ENCODE data around the gene METAP1D.
A peak's percentile ranks its signal among the peaks of the same experiment; 100 is the strongest.

DNA sequence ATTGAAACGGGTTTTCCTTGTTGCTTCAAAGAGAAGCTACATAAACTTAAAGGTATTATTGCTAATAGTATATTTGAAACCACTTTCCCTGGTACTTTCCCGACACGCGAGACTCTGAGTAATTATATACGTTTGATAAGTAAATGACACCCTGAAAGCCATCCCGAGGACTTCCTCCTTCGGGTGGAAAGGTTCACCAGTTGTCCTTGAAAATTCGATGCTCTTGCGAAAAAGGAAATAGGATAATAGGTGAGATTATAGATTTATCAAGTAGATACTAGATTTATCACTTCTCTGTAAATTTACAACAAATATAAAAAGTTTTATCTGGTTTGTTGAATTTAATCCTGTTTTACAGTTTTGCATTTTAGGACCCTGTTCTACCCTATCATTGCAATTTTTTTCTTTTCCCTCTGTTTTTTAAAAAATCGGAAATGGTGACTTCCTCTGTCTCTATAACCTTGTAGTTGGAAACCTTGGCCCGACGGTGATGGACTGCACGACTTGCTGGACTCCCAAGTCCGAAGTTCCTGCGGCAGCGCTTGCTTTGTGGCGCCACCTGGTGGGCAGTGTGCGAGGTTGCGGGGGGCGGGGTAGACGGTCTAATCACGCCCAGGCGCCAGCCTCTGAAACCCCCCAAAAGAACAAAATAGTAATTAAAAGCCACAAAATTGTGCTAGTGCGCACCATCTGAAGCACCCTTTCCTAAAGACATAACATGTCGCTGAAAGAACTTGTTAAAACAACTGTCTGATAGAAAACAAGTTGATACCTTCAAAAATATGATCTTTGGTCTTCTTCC is 103.9 kb downstream of the METAP1D start:
- TF ChIP-seq POLR2AphosphoS5 (IDR thresholded peaks at IDR 0.05) (peak in 1 of 3 donors; percentile 36), CTCF (IDR thresholded peaks at IDR 0.05) (peak in 2 of 3 donors; percentile 76 to 90)

Data from breast epithelium (tissue), 3 donors.